GM19395 (cell line): ENCODE data around the gene RIMKLB.

Experiments
- ATAC-seq: cut with Tn5 transposase; IDR thresholded peaks from one replicate; pipeline ENCODE4 v1.9.1; 2021; ENCODE audit warnings: mild to moderate bottlenecking, moderate library complexity; ENCODE audit not compliant: unreplicated experiment

RIMKLB gene

GRCh38 chr12:8697476-8698131, at the start of gene RIMKLB:
Gene RIMKLB (plus strand): TSS chr12:8697991. CDS start chr12:8713867, 15,876 bp downstream.
- peak; percentile 75 for ATAC-seq

- ATAC-seq: peak; percentile 75
Measured at GRCh38 chr12:8648576-8649205, 49.1 kb upstream of the RIMKLB start.

GRCh38 chr12:8655421-8655820, 42.4 kb upstream of the RIMKLB start:
- ATAC-seq: no peak

- ATAC-seq: no peak
Measured at GRCh38 chr12:8658346-8658745, 39.4 kb upstream of the RIMKLB start.

GRCh38 chr12:8661016-8661415, 36.8 kb upstream of the RIMKLB start:
- no peak for ATAC-seq

- no peak for ATAC-seq
Measured at GRCh38 chr12:8661751-8662150, 36.0 kb upstream of the RIMKLB start.

- ATAC-seq: no peak
Measured at GRCh38 chr12:8662593-8662992, 35.2 kb upstream of the RIMKLB start, which contains the start of gene MFAP5. Gene MFAP5 (minus strand): TSS chr12:8662826. CDS start chr12:8662104, 722 bp downstream.

- ATAC-seq: no peak
Measured at GRCh38 chr12:8664228-8664913, 33.4 kb upstream of the RIMKLB start.

GRCh38 chr12:8665759-8666158, 32.0 kb upstream of the RIMKLB start:
- ATAC-seq: no peak

- ATAC-seq: no peak
Measured at GRCh38 chr12:8667270-8667669, 30.5 kb upstream of the RIMKLB start.

GRCh38 chr12:8668441-8668840, 29.4 kb upstream of the RIMKLB start:
- no peak for ATAC-seq

GRCh38 chr12:8672381-8672780, 25.4 kb upstream of the RIMKLB start:
- ATAC-seq: no peak

- ATAC-seq: no peak
Measured at GRCh38 chr12:8675591-8676036, 22.2 kb upstream of the RIMKLB start.

GRCh38 chr12:8676651-8677050, 21.1 kb upstream of the RIMKLB start:
- no peak for ATAC-seq

- ATAC-seq: no peak
Measured at GRCh38 chr12:8677362-8677761, 20.4 kb upstream of the RIMKLB start.

GRCh38 chr12:8678661-8679111, 19.1 kb upstream of the RIMKLB start:
- ATAC-seq: no peak

GRCh38 chr12:8680533-8680932, 17.3 kb upstream of the RIMKLB start:
- ATAC-seq: no peak

GRCh38 chr12:8681129-8681884, 16.5 kb upstream of the RIMKLB start:
- no peak for ATAC-seq

- ATAC-seq: no peak
Measured at GRCh38 chr12:8685051-8685450, 12.7 kb upstream of the RIMKLB start.

- no peak for ATAC-seq
Measured at GRCh38 chr12:8687846-8688601, 9.8 kb upstream of the RIMKLB start.
